T-helper 1 cell treated with Interleukin-12 subunit alpha and Interleukin-12 subunit beta and Interleukin-4 antibody, amounts not matched to agents 30 ng/mL and 1 ng/mL, for 36 hours (primary cell): ENCODE results near the gene TRMT10B. TPM values are rescaled to one million over a fixed set of nuclear protein-coding genes. Genes with fewer than 3 reads are reported as not detected.
"Not testable (repeated sequence)": the region's sequence is repeated elsewhere in the genome, so short reads cannot be mapped to it uniquely, and the experiment has no call there.

Experiments used
- intact Hi-C: fragments of 100-400 bp; cut with micrococcal nuclease; formaldehyde crosslinking; loops from one replicate; pipeline ENCODE4 v1.15.1; 2024
- total RNA-seq: library from RNA; stranded (reverse); gene quantifications from 2 replicates; pipeline ENCODE4 v1.2.3, GENCODE V29; 2022

Gene TRMT10B
- total RNA-seq, 1 donor from 2014 or later, result 14.7 TPM

- intact Hi-C loops, result loop anchor here (10.0 kb wide), 1 partner anchor 336 kb away; no protein-coding TSS in a partner anchor
Observed at GRCh38 chr9:37749129-37749528, 4.5 kb upstream of the TRMT10B start.

- intact Hi-C loops, result loop anchor here (5.0 to 10.0 kb wide), 3 partner anchors 314 to 796 kb away; partner anchors contain the start of genes SHB and ZCCHC7
Observed at GRCh38 chr9:37751186-37751585, 2.4 kb upstream of the TRMT10B start.

- intact Hi-C loops, result loop anchor here (5.0 to 10.0 kb wide), 3 partner anchors 313 to 796 kb away; partner anchors contain the start of genes SHB and ZCCHC7
Observed at GRCh38 chr9:37751704-37752103, 1.9 kb upstream of the TRMT10B start.

GRCh38 chr9:37752112-37752511 lies 1.5 kb upstream of the TRMT10B start:
- intact Hi-C loops, result loop anchor here (5.0 to 10.0 kb wide), 3 partner anchors 313 to 795 kb away; partner anchors contain the start of genes SHB and ZCCHC7

GRCh38 chr9:37752642-37753488 lies 740 bp upstream of the TRMT10B start:
- intact Hi-C loops, result loop anchor here (1.0 to 10.0 kb wide), 8 partner anchors 32 to 794 kb away; partner anchors contain the start of genes DCAF10, EXOSC3, SHB and SLC25A51

- intact Hi-C loops, result loop anchor here (10.0 kb wide), 1 partner anchor 306 kb away; the partner anchor contains the start of gene SHB
Observed at GRCh38 chr9:37758747-37759146, 5.1 kb downstream of the TRMT10B start.

- intact Hi-C loops, result no loop called here
Observed at GRCh38 chr9:37760416-37761161, 7.0 kb downstream of the TRMT10B start.

- intact Hi-C loops, result no loop called here
Observed at GRCh38 chr9:37761511-37761910, 7.9 kb downstream of the TRMT10B start.

- intact Hi-C loops, result not testable (repeated sequence)
Observed at GRCh38 chr9:37765263-37765662, 11.7 kb downstream of the TRMT10B start.

- intact Hi-C loops, result no loop called here
Observed at GRCh38 chr9:37769306-37769705, 15.7 kb downstream of the TRMT10B start.

- intact Hi-C loops, result no loop called here
Observed at GRCh38 chr9:37769995-37770394, 16.4 kb downstream of the TRMT10B start.

- intact Hi-C loops, result no loop called here
Observed at GRCh38 chr9:37775216-37775919, 21.8 kb downstream of the TRMT10B start.

- intact Hi-C loops, result no loop called here
Observed at GRCh38 chr9:37776328-37776727, 22.7 kb downstream of the TRMT10B start.

GRCh38 chr9:37778534-37778933 lies 24.9 kb downstream of the TRMT10B start:
- intact Hi-C loops, result no loop called here

- intact Hi-C loops, result loop anchor here (1.0 to 10.0 kb wide), 2 partner anchors 285 to 1209 kb away; partner anchors contain the start of genes MELK and SHB
Observed at GRCh38 chr9:37784291-37784615, 30.6 kb downstream of the TRMT10B start.

- intact Hi-C loops, result loop anchor here (1.0 to 10.0 kb wide), 8 partner anchors 15 to 1210 kb away; partner anchors contain the start of genes DCAF10, MELK, POLR1E and SHB
Observed at GRCh38 chr9:37784616-37785483, 31.2 kb downstream of the TRMT10B start, which contains the start of gene EXOSC3. TSS of gene EXOSC3 (minus strand) at chr9:37785064. CDS start at chr9:37785044, 20 bp downstream.

- intact Hi-C loops, result loop anchor here (10.0 kb wide), 1 partner anchor 1212 kb away; the partner anchor contains the start of gene MELK
Observed at GRCh38 chr9:37787059-37787458, 33.5 kb downstream of the TRMT10B start.

- intact Hi-C loops, result loop anchor here (10.0 kb wide), 1 partner anchor 1214 kb away; the partner anchor contains the start of gene MELK
Observed at GRCh38 chr9:37788332-37788731, 34.7 kb downstream of the TRMT10B start.

GRCh38 chr9:37790096-37790495 lies 36.5 kb downstream of the TRMT10B start:
- intact Hi-C loops, result no loop called here

- intact Hi-C loops, result no loop called here
Observed at GRCh38 chr9:37792122-37792521, 38.5 kb downstream of the TRMT10B start.
